IMR-90 (cell line): Measurements from ENCODE around the gene CTNNA2. TPM values are rescaled to one million over a fixed set of nuclear protein-coding genes. Genes with fewer than 3 reads are reported as not detected.

Experiments used
- ATAC-seq: fragments of 200-7000 bp; cut with Tn5 transposase; 2 replicates; pipeline ENCODE4 v1.9.1; 2020; ENCODE audit warnings: low read depth, mild to moderate bottlenecking, moderate library complexity
- BruUV-seq: library from RNA; stranded (reverse); fragments of 400-500 nt; replicated peaks from 2 replicates; lab custom pipeline; 2021; lab: Mats Ljungman, UMichigan
- CTCF ChIA-PET: fragments of 300-600 bp; formaldehyde crosslinking; extraction: SDS; loops from one replicate; lab custom pipeline; 2021; ENCODE audit warnings: antibody characterized with exemption; lab: Yijun Ruan, JAX
- POLR2A ChIA-PET: fragments of 300-600 bp; sonication (Branson Sonifier 250); formaldehyde crosslinking; loops from one replicate; lab custom pipeline; 2022; ENCODE audit warnings: antibody characterized with exemption; ENCODE audit not compliant: unreplicated experiment; lab: Charles Lee
- DNase-seq: peaks from one replicate; pipeline ENCODE4 v3.0.0; 2013
- H2AFZ ChIP-seq: replicated peaks from 2 replicates; pipeline ENCODE3; 2013; ENCODE audit warnings: low read length, mild to moderate bottlenecking; ENCODE audit not compliant: poor library complexity
- H2AK5ac ChIP-seq: 2 replicates; pipeline ENCODE4 v1.6.1; 2013; ENCODE audit warnings: low read depth, low read length, inconsistent platforms
- H2AK9ac ChIP-seq: replicated peaks from 2 replicates; pipeline ENCODE3; 2013; ENCODE audit warnings: mild to moderate bottlenecking, low read depth, low read length, moderate library complexity; ENCODE audit not compliant: poor library complexity
- H2BK120ac ChIP-seq: 2 replicates; pipeline ENCODE4 v1.6.1; 2013; ENCODE audit warnings: low read depth, low read length, inconsistent platforms
- H2BK15ac ChIP-seq: 3 replicates; pipeline ENCODE4 v1.6.1; 2013; ENCODE audit warnings: low read depth, low read length, inconsistent platforms
- H2BK20ac ChIP-seq: 2 replicates; pipeline ENCODE4 v1.6.1; 2013; ENCODE audit warnings: low read depth, mild to moderate bottlenecking, inconsistent platforms, low read length, moderate library complexity
- H2BK5ac ChIP-seq: 2 replicates; pipeline ENCODE4 v1.6.1; 2013; ENCODE audit warnings: mild to moderate bottlenecking, low read depth, low read length, inconsistent platforms; ENCODE audit not compliant: poor library complexity, severe bottlenecking
- H3K14ac ChIP-seq: replicated peaks from 2 replicates; pipeline ENCODE4 v1.6.1; 2013; ENCODE audit warnings: low read depth, low read length, inconsistent platforms
- H3K18ac ChIP-seq: 2 replicates; pipeline ENCODE4 v1.6.1; 2013; ENCODE audit warnings: low read depth, low read length, control low read depth
- H3K23ac ChIP-seq: 2 replicates; pipeline ENCODE4 v1.6.1; 2013; ENCODE audit warnings: low read depth, low read length, inconsistent platforms
- H3K27ac ChIP-seq: 2 replicates; pipeline ENCODE4 v1.5.1; 2013; ENCODE audit warnings: mild to moderate bottlenecking, control low read depth, low read length; ENCODE audit not compliant: insufficient read depth
- H3K27me3 ChIP-seq: 2 replicates; pipeline ENCODE4 v1.6.1; 2013; ENCODE audit warnings: low read length; ENCODE audit not compliant: control insufficient read depth, insufficient read depth
- H3K36me3 ChIP-seq: 2 replicates; pipeline ENCODE4 v1.6.1; 2013; ENCODE audit warnings: low read length, mixed read lengths; ENCODE audit not compliant: control insufficient read depth, insufficient read depth
- H3K4ac ChIP-seq: 2 replicates; pipeline ENCODE4 v1.6.1; 2013; ENCODE audit warnings: low read depth, low read length, inconsistent platforms
- H3K4me1 ChIP-seq: 2 replicates; pipeline ENCODE4 v1.6.1; 2013; ENCODE audit warnings: low read length, mixed read lengths; ENCODE audit not compliant: control insufficient read depth, insufficient read depth
- H3K4me2 ChIP-seq: 2 replicates; pipeline ENCODE4 v1.6.1; 2013; ENCODE audit warnings: low read depth, mild to moderate bottlenecking, control low read depth, low read length, moderate library complexity
- H3K4me3 ChIP-seq: 2 replicates; pipeline ENCODE4 v1.5.1; 2013; ENCODE audit warnings: low read depth, mild to moderate bottlenecking, control low read depth, low read length, moderate library complexity; ENCODE audit not compliant: insufficient read depth
- H3K56ac ChIP-seq: 2 replicates; pipeline ENCODE4 v1.6.1; 2013; ENCODE audit warnings: low read length, inconsistent platforms; ENCODE audit not compliant: insufficient read depth; ENCODE audit errors: extremely low read depth
- H3K79me1 ChIP-seq, 2 experiments: 2 replicates each; pipeline ENCODE4 v1.6.1; 2013; ENCODE audit warnings: low read length in 2 of 2, inconsistent platforms in 1 of 2, low read depth in 1 of 2
- H3K9ac ChIP-seq: 2 replicates; pipeline ENCODE4 v1.6.1; 2013; ENCODE audit warnings: low read depth, low read length, control low read depth
- H3K9me1 ChIP-seq: 2 replicates; pipeline ENCODE4 v1.6.1; 2013; ENCODE audit warnings: low read length, inconsistent platforms; ENCODE audit not compliant: insufficient read depth
- H3K9me3 ChIP-seq: 2 replicates; pipeline ENCODE4 v1.6.1; 2013; ENCODE audit warnings: low read length; ENCODE audit not compliant: control insufficient read depth, insufficient read depth
- H4K20me1 ChIP-seq: 2 replicates; pipeline ENCODE4 v1.6.1; 2013; ENCODE audit warnings: low read length, inconsistent platforms; ENCODE audit not compliant: insufficient read depth
- H4K5ac ChIP-seq: 2 replicates; pipeline ENCODE4 v1.6.1; 2013; ENCODE audit warnings: mild to moderate bottlenecking, low read depth, low read length, control low read depth
- H4K8ac ChIP-seq, 2 experiments: 2 replicates each; pipeline ENCODE4 v1.6.1; 2013; ENCODE audit warnings: low read depth in 2 of 2, low read length in 2 of 2, control low read depth in 1 of 2, inconsistent platforms in 1 of 2
- H4K91ac ChIP-seq: 2 replicates; pipeline ENCODE4 v1.6.1; 2013; ENCODE audit warnings: low read depth, low read length, inconsistent platforms; ENCODE audit not compliant: insufficient read depth
- CEBPB ChIP-seq: IDR thresholded peaks from 2 replicates; pipeline ENCODE4 v1.6.1; 2012; ENCODE audit warnings: low read depth, low read length, improper control_type of control experiment
- CHD1 ChIP-seq: IDR thresholded peaks from 2 replicates; pipeline ENCODE4 v1.6.1; 2012; ENCODE audit warnings: low read depth, low read length, improper control_type of control experiment
- FOS ChIP-seq: fragments of 150-350 bp; IDR thresholded peaks from 2 replicates; pipeline ENCODE4 v1.6.1; 2016; ENCODE audit warnings: low read depth, low read length
- MAFK ChIP-seq: IDR thresholded peaks from 2 replicates; pipeline ENCODE4 v1.6.1; 2012; ENCODE audit warnings: low read depth, low read length, improper control_type of control experiment
- MXI1 ChIP-seq: IDR thresholded peaks from 2 replicates; pipeline ENCODE4 v1.6.1; 2012; ENCODE audit warnings: low read depth, mild to moderate bottlenecking, low read length, moderate library complexity, borderline replicate concordance
- NFE2L2 ChIP-seq: fragments of 150-350 bp; IDR thresholded peaks from 2 replicates; pipeline ENCODE4 v1.6.1; 2016; ENCODE audit warnings: low read depth, mild to moderate bottlenecking, low read length
- POLR2A ChIP-seq: IDR thresholded peaks from 2 replicates; pipeline ENCODE4 v1.6.1; 2012; ENCODE audit warnings: mild to moderate bottlenecking, low read depth, low read length
- RAD21 ChIP-seq: IDR thresholded peaks from 2 replicates; pipeline ENCODE4 v1.6.1; 2012; ENCODE audit warnings: low read length, improper control_type of control experiment
- RCOR1 ChIP-seq: IDR thresholded peaks from 2 replicates; pipeline ENCODE4 v1.6.1; 2012; ENCODE audit warnings: mild to moderate bottlenecking, low read length, improper control_type of control experiment; ENCODE audit not compliant: insufficient replicate concordance
- RFX5 ChIP-seq: IDR thresholded peaks from 2 replicates; pipeline ENCODE4 v1.8.0; 2012; ENCODE audit warnings: low read depth, mild to moderate bottlenecking, low read length, moderate library complexity
- SMC3 ChIP-seq: fragments of 150-350 bp; IDR thresholded peaks from 2 replicates; pipeline ENCODE4 v1.6.1; 2016; ENCODE audit warnings: low read depth, mild to moderate bottlenecking, antibody characterized with exemption, low read length, moderate library complexity
- WGBS, 2 experiments: methylation state at CpG; one replicate each; pipeline versions ENCODE4 v1.1.5 to v1.1.7; 2013; ENCODE audit warnings: missing lambda C conversion rate in 2 of 2; ENCODE audit not compliant: insufficient read length in 1 of 2; ENCODE audit errors: extremely low coverage in 2 of 2; 5-methylcytosine and 5-hydroxymethylcytosine counted together
- dilution Hi-C: fragments of 300-500 bp; cut with HindIII; formaldehyde crosslinking; loops from one replicate; pipeline ENCODE4 v1.14.3; 2018; ENCODE audit warnings: low sequenced_read_pairs; ENCODE audit not compliant: unreplicated experiment
- in situ Hi-C: fragments of 300-500 bp; cut with MboI; formaldehyde crosslinking; loops from 3 replicates; pipeline ENCODE4 v1.14.3; 2019; ENCODE audit warnings: low sequenced_read_pairs, inconsistent platforms, mixed read lengths
- intact Hi-C: fragments of 100-400 bp; cut with micrococcal nuclease; formaldehyde crosslinking; loops from 2 replicates; pipeline ENCODE4 v1.10.0; 2022
- polyA plus RNA-seq, 3 experiments: library from polyadenylated mRNA; depleted of rRNA; stranded (reverse); fragments of >200 nt; gene quantifications; 2 replicates each; pipeline ENCODE4 v1.2.3, GENCODE V29; 2012; ENCODE audit warnings: low replicate concordance in 1 of 3
- total RNA-seq: library from RNA; depleted of rRNA; stranded (reverse); fragments of >200 nt; gene quantifications from 2 replicates; pipeline ENCODE4 v1.2.3, GENCODE V29; 2012
- TF ChIP-seq, protein P1 (sequence below): fragments of 150-350 bp; IDR thresholded peaks from 2 replicates; pipeline ENCODE4 v1.6.1; 2016; ENCODE audit warnings: low read depth, mild to moderate bottlenecking, low read length, moderate library complexity, borderline replicate concordance
- TF ChIP-seq, protein P2 (sequence below): conservative IDR thresholded peaks from 2 replicates; pipeline ENCODE4 v1.5.1; 2012; ENCODE audit warnings: mild to moderate bottlenecking, low read depth, low read length, improper control_type of control experiment
- TF ChIP-seq, protein P3 (sequence below): fragments of 150-350 bp; IDR thresholded peaks from 2 replicates; pipeline ENCODE4 v1.6.1; 2017; ENCODE audit warnings: mild to moderate bottlenecking, antibody characterized with exemption, low read length, low read depth

The CTNNA2 gene
- total and polyA plus RNA-seq, 2 of the 4 experiments (the other 2 are of a cell fraction) = not detected

DNA sequence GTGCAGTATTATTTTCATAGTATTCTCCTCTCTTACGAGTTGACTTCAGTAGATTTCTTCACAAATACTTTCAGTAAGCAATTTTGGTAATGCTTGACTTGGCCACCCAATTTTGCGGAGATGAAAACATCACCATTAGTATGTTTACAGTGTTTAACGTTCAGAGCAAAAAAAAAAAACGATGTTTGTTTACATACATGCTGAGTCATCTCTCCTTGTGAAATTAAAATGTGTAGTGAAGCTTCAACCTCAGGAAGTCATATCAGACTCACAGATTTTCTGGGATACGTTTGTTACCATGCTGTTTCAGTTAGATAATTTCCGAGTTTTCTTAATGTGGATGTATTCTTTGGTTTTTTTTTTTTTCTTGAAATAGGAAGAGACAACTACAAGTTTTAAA is 100.1 kb downstream of the CTNNA2 start:
- no CpG with 5 or more reads among the region's 6 CpGs for WGBS, 2 experiments
- no TSS peak for BruUV-seq
- intact Hi-C loops (no loop called here), in situ Hi-C loops (no loop called here), dilution Hi-C loops (no loop called here)
- H3K9ac ChIP-seq = no peak overlapping the region
- no peak overlapping the region for H2BK120ac ChIP-seq
- H2AK9ac ChIP-seq = no peak overlapping the region
- no peak overlapping the region for H3K23ac ChIP-seq
- no peak overlapping the region for H3K4me3 ChIP-seq
- no peak overlapping the region for H3K18ac ChIP-seq
- no peaks in the 10 kb centered on the region for H4K20me1 ChIP-seq
- H3K27ac ChIP-seq = no peak overlapping the region
- no peak overlapping the region for H3K4ac ChIP-seq
- H2AK5ac ChIP-seq = no peak overlapping the region
- DNase-seq (no peak), ATAC-seq (no peak)
- no peak overlapping the region for H4K8ac ChIP-seq
- H3K4me2 ChIP-seq = no peak overlapping the region
- no peak for TF ChIP-seq CEBPB
- TF ChIP-seq, protein P1, sequence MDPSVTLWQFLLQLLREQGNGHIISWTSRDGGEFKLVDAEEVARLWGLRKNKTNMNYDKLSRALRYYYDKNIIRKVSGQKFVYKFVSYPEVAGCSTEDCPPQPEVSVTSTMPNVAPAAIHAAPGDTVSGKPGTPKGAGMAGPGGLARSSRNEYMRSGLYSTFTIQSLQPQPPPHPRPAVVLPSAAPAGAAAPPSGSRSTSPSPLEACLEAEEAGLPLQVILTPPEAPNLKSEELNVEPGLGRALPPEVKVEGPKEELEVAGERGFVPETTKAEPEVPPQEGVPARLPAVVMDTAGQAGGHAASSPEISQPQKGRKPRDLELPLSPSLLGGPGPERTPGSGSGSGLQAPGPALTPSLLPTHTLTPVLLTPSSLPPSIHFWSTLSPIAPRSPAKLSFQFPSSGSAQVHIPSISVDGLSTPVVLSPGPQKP = no peak
- TF ChIP-seq, protein P2, sequence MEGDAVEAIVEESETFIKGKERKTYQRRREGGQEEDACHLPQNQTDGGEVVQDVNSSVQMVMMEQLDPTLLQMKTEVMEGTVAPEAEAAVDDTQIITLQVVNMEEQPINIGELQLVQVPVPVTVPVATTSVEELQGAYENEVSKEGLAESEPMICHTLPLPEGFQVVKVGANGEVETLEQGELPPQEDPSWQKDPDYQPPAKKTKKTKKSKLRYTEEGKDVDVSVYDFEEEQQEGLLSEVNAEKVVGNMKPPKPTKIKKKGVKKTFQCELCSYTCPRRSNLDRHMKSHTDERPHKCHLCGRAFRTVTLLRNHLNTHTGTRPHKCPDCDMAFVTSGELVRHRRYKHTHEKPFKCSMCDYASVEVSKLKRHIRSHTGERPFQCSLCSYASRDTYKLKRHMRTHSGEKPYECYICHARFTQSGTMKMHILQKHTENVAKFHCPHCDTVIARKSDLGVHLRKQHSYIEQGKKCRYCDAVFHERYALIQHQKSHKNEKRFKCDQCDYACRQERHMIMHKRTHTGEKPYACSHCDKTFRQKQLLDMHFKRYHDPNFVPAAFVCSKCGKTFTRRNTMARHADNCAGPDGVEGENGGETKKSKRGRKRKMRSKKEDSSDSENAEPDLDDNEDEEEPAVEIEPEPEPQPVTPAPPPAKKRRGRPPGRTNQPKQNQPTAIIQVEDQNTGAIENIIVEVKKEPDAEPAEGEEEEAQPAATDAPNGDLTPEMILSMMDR = no peak
- TF ChIP-seq RFX5 = no peak
- TF ChIP-seq, protein P3, sequence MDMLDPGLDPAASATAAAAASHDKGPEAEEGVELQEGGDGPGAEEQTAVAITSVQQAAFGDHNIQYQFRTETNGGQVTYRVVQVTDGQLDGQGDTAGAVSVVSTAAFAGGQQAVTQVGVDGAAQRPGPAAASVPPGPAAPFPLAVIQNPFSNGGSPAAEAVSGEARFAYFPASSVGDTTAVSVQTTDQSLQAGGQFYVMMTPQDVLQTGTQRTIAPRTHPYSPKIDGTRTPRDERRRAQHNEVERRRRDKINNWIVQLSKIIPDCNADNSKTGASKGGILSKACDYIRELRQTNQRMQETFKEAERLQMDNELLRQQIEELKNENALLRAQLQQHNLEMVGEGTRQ = no peak
- TF ChIP-seq FOS = no peak
- TF ChIP-seq RCOR1 = no peak
- no peak for TF ChIP-seq CHD1
- peak; percentile 69 for TF ChIP-seq NFE2L2
- TF ChIP-seq RAD21 = no peak
- no peak for TF ChIP-seq POLR2A
- TF ChIP-seq SMC3 = no peak
- TF ChIP-seq MXI1 = no peak
- TF ChIP-seq MAFK = 0 out of 2 replicates have a peak, but pooled peaks have one; percentile 15
- no peak overlapping the region for H2BK15ac ChIP-seq
- H3K56ac ChIP-seq = no peak overlapping the region
- no peaks in the 10 kb centered on the region for H3K9me1 ChIP-seq
- H3K9me3 ChIP-seq = no peaks in the 10 kb centered on the region; the same call in 1 of the 2 replicates
- no peak overlapping the region for H3K14ac ChIP-seq
- H4K5ac ChIP-seq = no peak overlapping the region
- no peaks in the 10 kb centered on the region for H3K4me1 ChIP-seq
- ChIA-PET POLR2A (no interaction called here), CTCF (interaction anchor here (0.6 kb wide), 1 partner anchor 21 kb away, joined by 3 read pairs; no protein-coding TSS in a partner anchor)
- no peak overlapping the region for H4K91ac ChIP-seq
- H3K36me3 ChIP-seq = no peaks in the 10 kb centered on the region
- no peak overlapping the region for H2AFZ ChIP-seq
- H2BK5ac ChIP-seq = no peak overlapping the region
- H2BK20ac ChIP-seq = no peak overlapping the region
- H3K79me1 ChIP-seq = no peaks in the 10 kb centered on the region
- H3K27me3 ChIP-seq = no peaks in the 10 kb centered on the region
